Mesendoderm (in vitro differentiated cells): ENCODE measurements around the gene NUF2.

ENCODE experiments used
- DNase-seq: peaks from one replicate; pipeline ENCODE4 v3.0.0; 2013
- H2AK5ac ChIP-seq: 2 replicates; pipeline ENCODE4 v1.6.1; 2013; ENCODE audit warnings: low read length, inconsistent platforms
- H2BK120ac ChIP-seq: 2 replicates; pipeline ENCODE4 v1.6.1; 2013; ENCODE audit warnings: low read depth, mild to moderate bottlenecking, low read length, moderate library complexity, mixed read lengths
- H2BK15ac ChIP-seq: replicated peaks from 2 replicates; pipeline ENCODE4 v1.6.1; 2013; ENCODE audit warnings: low read depth, mild to moderate bottlenecking, moderate library complexity
- H2BK5ac ChIP-seq: 2 replicates; pipeline ENCODE4 v1.6.1; 2013; ENCODE audit warnings: low read length, inconsistent platforms
- H3K18ac ChIP-seq: 2 replicates; pipeline ENCODE4 v1.6.1; 2013; ENCODE audit warnings: mild to moderate bottlenecking, low read length, mixed read lengths
- H3K23ac ChIP-seq: one replicate; pipeline ENCODE4 v1.6.1; 2013; ENCODE audit warnings: low read length
- H3K27ac ChIP-seq: 2 replicates; pipeline ENCODE4 v1.5.1; 2013; ENCODE audit warnings: low read depth, mild to moderate bottlenecking, inconsistent platforms, low read length, moderate library complexity
- H3K27me3 ChIP-seq: 2 replicates; pipeline ENCODE4 v1.6.1; 2013; ENCODE audit warnings: low read length, control low read depth, mild to moderate bottlenecking, inconsistent platforms; ENCODE audit not compliant: insufficient read depth, poor library complexity
- H3K36me3 ChIP-seq: 2 replicates; pipeline ENCODE4 v1.6.1; 2013; ENCODE audit warnings: low read length, inconsistent platforms; ENCODE audit not compliant: control insufficient read depth, insufficient read depth
- H3K4ac ChIP-seq: one replicate; pipeline ENCODE4 v1.6.1; 2013; ENCODE audit warnings: low read depth, mild to moderate bottlenecking, low read length, moderate library complexity
- H3K4me1 ChIP-seq: 2 replicates; pipeline ENCODE4 v1.6.1; 2013; ENCODE audit warnings: low read depth, low read length, inconsistent platforms; ENCODE audit not compliant: control insufficient read depth
- H3K4me2 ChIP-seq: 2 replicates; pipeline ENCODE4 v1.6.1; 2013; ENCODE audit warnings: low read length
- H3K4me3 ChIP-seq: 2 replicates; pipeline ENCODE4 v1.5.1; 2013; ENCODE audit warnings: mild to moderate bottlenecking, low read length
- H3K56ac ChIP-seq: one replicate; pipeline ENCODE4 v1.6.1; 2013; ENCODE audit warnings: low read length
- H3K79me1 ChIP-seq: 2 replicates; pipeline ENCODE4 v1.6.1; 2013; ENCODE audit warnings: low read length, inconsistent platforms
- H3K79me2 ChIP-seq: 2 replicates; pipeline ENCODE4 v1.6.1; 2013; ENCODE audit warnings: mild to moderate bottlenecking, low read length; ENCODE audit not compliant: control insufficient read depth, insufficient read depth
- H3K9ac ChIP-seq: 2 replicates; pipeline ENCODE4 v1.6.1; 2013; ENCODE audit warnings: low read length, inconsistent platforms
- H4K5ac ChIP-seq: one replicate; pipeline ENCODE4 v1.6.1; 2013; ENCODE audit warnings: low read length
- H4K8ac ChIP-seq: one replicate; pipeline ENCODE4 v1.6.1; 2013; ENCODE audit warnings: low read depth, mild to moderate bottlenecking, control low read depth, low read length, moderate library complexity
- WGBS: extraction: QIAGEN DNeasy Blood & Tissue Kit; methylation state at CpG from one replicate; pipeline ENCODE4 v1.1.7; 2013; ENCODE audit warnings: low lambda C conversion rate, missing lambda C conversion rate; ENCODE audit not compliant: insufficient coverage; ENCODE audit errors: extremely low coverage; 5-methylcytosine and 5-hydroxymethylcytosine counted together

Gene NUF2

DNA sequence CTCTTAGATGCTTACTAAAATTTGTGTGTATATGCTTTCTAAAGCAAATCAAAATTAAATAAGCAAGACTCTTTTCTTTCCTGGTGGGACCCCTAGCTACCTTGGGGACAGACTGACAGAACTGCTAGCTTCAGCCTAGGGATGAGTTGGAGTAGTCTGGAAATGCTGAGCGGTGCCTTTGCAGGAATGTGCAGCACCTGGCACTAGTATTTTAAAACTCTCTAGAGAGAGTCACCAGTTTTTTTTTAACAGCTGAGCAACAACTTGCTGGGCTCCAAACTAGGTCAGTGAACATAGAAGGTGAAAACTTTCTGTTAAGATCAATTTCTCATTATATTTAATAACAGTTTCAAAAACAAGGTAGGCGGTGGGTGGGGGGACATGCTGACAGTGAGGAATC, 56.8 kb downstream of the NUF2 start:
- Histone ChIP-seq H2BK120ac (no peak overlapping the region), H3K23ac (no peak overlapping the region), H2BK5ac (no peak overlapping the region), H3K4me2 (no peak overlapping the region), H4K8ac (no peak overlapping the region), H2AK5ac (no peak overlapping the region), H2BK15ac (no peak overlapping the region), H3K79me1 (no peaks in the 10 kb centered on the region), H3K4me3 (no peak overlapping the region), H4K5ac (no peak overlapping the region), H3K56ac (no peak overlapping the region), H3K36me3 (no peaks in the 10 kb centered on the region), H3K4ac (no peak overlapping the region), H3K18ac (no peak overlapping the region), H3K4me1 (no peaks in the 10 kb centered on the region), H3K27ac (no peak overlapping the region), H3K9ac (no peak overlapping the region), H3K79me2 (no peaks in the 10 kb centered on the region), H3K27me3 (no peaks in the 10 kb centered on the region)
- no peak for DNase-seq
- no CpG with 5 or more reads among the region's 2 CpGs for WGBS

DNA sequence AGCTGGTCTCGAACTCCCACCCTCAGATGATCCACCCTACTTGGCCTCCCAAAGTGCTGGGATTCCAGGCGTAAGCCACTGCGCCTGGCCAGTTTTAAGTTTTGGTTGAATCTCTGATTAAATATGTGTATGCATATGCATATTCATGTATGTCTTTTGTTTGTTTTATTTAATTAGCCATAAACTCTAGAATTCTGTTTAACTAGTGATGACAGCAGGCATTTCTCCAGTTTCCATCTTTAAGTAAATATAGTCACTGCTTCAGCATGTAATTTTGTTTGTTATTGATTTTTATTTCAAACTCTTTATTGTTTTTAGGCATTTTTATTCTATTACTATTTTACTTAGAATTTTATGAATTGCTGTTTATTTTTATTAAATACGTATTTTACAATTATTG, 58.0 kb downstream of the NUF2 start:
- Histone ChIP-seq H2BK15ac (no peak overlapping the region), H3K36me3 (no peaks in the 10 kb centered on the region), H3K79me2 (no peaks in the 10 kb centered on the region), H4K8ac (no peak overlapping the region), H2AK5ac (no peak overlapping the region), H3K56ac (no peak overlapping the region), H3K27me3 (no peaks in the 10 kb centered on the region), H3K9ac (no peak overlapping the region), H3K4ac (no peak overlapping the region), H2BK120ac (no peak overlapping the region), H2BK5ac (no peak overlapping the region), H3K27ac (no peak overlapping the region), H3K4me2 (no peak overlapping the region), H3K79me1 (no peaks in the 10 kb centered on the region), H3K4me3 (no peak overlapping the region), H3K23ac (no peak overlapping the region), H3K4me1 (no peaks in the 10 kb centered on the region), H3K18ac (no peak overlapping the region), H4K5ac (no peak overlapping the region)
- no peak for DNase-seq
- WGBS, result 100% methylated on average over 1 of the region's 4 CpGs

DNA sequence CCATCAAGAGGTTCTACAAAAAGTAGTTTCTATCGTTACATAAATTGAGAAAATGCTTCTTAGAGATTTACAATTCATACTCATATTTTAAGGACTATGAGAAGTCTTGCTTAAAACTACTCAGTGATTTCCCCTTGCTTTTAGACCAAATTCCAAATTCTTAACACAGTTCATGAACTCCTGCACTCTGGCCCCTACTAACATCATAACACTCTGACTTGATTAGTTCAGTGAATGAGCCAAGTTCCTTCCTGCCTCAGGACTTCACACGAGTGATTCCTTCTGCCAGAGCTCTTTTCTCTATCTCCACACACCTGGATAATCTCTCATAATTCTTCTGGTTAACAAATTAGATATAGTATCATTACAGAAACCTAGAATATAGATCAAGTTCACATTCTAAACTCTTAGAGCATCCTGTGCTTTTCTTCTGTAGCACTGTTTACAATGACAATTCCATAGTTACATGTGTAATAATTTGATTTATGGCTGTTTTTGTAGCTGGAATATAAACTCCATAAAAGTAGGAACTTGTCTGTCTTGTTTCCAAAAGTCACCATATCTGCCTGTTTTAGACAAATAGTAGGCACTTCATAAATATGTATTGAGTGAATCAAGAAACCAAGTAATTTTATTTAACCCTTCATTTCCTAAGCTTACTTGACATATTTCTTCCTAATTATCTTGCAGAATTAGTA, 59.9 kb downstream of the NUF2 start:
- Histone ChIP-seq H2BK120ac (no peak overlapping the region), H2AK5ac (no peak overlapping the region), H3K56ac (no peak overlapping the region), H2BK15ac (no peak overlapping the region), H3K4me1 (no peaks in the 10 kb centered on the region), H3K9ac (no peak overlapping the region), H3K27me3 (no peaks in the 10 kb centered on the region), H3K4me3 (no peak overlapping the region), H3K23ac (no peak overlapping the region), H2BK5ac (no peak overlapping the region), H3K27ac (no peak overlapping the region), H3K36me3 (no peaks in the 10 kb centered on the region), H3K79me2 (no peaks in the 10 kb centered on the region), H4K8ac (no peak overlapping the region), H4K5ac (no peak overlapping the region), H3K18ac (no peak overlapping the region), H3K4ac (no peak overlapping the region), H3K79me1 (no peaks in the 10 kb centered on the region), H3K4me2 (no peak overlapping the region)
- DNase-seq, result no peak
- WGBS, result no CpG with 5 or more reads among the region's 2 CpGs

DNA sequence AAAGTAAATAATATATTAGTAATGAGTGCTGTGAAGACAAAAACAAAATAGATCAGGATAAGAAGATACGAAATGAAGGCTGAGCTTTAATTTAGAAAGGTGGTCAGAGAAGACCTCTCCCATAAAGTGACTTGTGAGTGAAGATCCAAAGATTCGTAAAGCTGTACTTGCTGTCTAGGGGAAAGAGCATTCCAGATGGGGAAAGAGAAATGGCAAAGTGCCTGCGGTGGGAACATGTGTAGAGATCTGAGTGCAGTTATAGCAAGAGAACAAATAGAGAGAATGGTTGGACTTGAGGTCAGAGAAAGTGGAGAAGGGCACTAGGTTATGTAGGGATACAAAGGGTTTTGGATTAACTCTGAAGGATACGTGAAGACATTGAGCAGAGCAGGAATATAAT, 60.6 kb downstream of the NUF2 start:
- Histone ChIP-seq H3K9ac (no peak overlapping the region), H3K4me1 (no peaks in the 10 kb centered on the region), H3K23ac (no peak overlapping the region), H2BK15ac (no peak overlapping the region), H3K18ac (no peak overlapping the region), H3K27me3 (no peaks in the 10 kb centered on the region), H3K4ac (no peak overlapping the region), H4K5ac (no peak overlapping the region), H4K8ac (no peak overlapping the region), H3K27ac (no peak overlapping the region), H2AK5ac (no peak overlapping the region), H3K56ac (no peak overlapping the region), H3K4me2 (no peak overlapping the region), H2BK5ac (no peak overlapping the region), H3K79me1 (no peaks in the 10 kb centered on the region), H3K36me3 (no peaks in the 10 kb centered on the region), H2BK120ac (no peak overlapping the region), H3K4me3 (no peak overlapping the region), H3K79me2 (no peaks in the 10 kb centered on the region)
- DNase-seq, result no peak
- no CpG with 5 or more reads among the region's 4 CpGs for WGBS

DNA sequence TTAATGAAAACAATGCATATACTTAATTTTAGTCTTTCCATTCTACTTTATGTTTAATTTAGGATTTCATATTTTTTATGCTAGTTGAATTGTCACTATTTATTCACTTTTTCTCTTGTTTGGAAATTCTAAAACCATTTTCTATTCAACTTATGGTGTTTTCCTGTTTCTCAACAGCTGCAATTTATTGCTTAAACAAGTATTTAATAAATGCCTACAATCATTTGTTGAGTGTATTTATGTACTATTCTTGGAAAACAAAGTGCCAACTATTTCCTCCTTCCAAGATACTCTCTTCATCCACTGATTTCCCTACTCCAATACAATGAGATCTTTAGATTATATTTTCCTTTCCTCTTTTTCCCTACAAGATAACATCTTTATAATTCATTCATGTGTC, 65.4 kb downstream of the NUF2 start:
- Histone ChIP-seq H3K4me2 (no peak overlapping the region), H2BK120ac (no peak overlapping the region), H3K79me1 (no peaks in the 10 kb centered on the region), H3K79me2 (no peaks in the 10 kb centered on the region), H3K4me3 (no peak overlapping the region), H3K27ac (no peak overlapping the region), H3K56ac (no peak overlapping the region), H3K4ac (no peak overlapping the region), H3K23ac (no peak overlapping the region), H3K9ac (no peak overlapping the region), H4K5ac (no peak overlapping the region), H3K18ac (no peak overlapping the region), H2BK15ac (no peak overlapping the region), H3K36me3 (no peaks in the 10 kb centered on the region), H2AK5ac (no peak overlapping the region), H3K27me3 (no peaks in the 10 kb centered on the region), H2BK5ac (no peak overlapping the region), H4K8ac (no peak overlapping the region), H3K4me1 (no peaks in the 10 kb centered on the region)
- DNase-seq, result no peak

DNA sequence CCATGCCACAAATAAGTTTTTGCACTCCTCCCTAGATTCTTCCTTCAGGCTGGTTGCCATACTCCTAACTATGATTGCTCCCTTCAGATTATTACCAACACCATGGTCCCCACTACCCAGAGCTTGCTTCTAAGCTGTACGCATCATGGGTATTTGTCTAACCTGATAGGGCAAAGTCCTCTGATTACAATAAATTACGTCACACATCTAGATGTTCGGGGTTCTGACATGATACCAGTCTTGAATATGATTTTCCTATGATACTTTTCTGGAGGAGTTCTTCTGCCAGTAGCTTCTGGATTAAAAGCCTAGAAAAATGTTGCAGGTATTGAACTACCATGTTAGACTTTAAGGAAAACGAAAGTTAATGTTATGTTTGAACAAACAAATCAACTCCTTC, 67.2 kb downstream of the NUF2 start:
- Histone ChIP-seq H2AK5ac (no peak overlapping the region), H3K4ac (no peak overlapping the region), H2BK120ac (no peak overlapping the region), H3K36me3 (no peaks in the 10 kb centered on the region), H3K79me2 (no peaks in the 10 kb centered on the region), H3K27me3 (no peaks in the 10 kb centered on the region), H3K79me1 (no peaks in the 10 kb centered on the region), H3K9ac (no peak overlapping the region), H3K27ac (no peak overlapping the region), H3K4me3 (no peak overlapping the region), H3K4me1 (no peaks in the 10 kb centered on the region), H4K8ac (no peak overlapping the region), H2BK15ac (no peak overlapping the region), H3K4me2 (no peak overlapping the region), H3K18ac (no peak overlapping the region), H3K56ac (no peak overlapping the region), H2BK5ac (no peak overlapping the region), H4K5ac (no peak overlapping the region), H3K23ac (no peak overlapping the region)
- DNase-seq, result no peak
- WGBS, result no CpG with 5 or more reads among the region's 4 CpGs
